ENCODE data around the gene MVB12B. TPM values are rescaled to one million over a fixed set of nuclear protein-coding genes. Genes with fewer than 3 reads are reported as not detected.

MVB12B gene
- total RNA-seq, 1 experiment from 2014 or later: 4.5 TPM

- intact Hi-C loops (cut with micrococcal nuclease; ENCODE audit: unreplicated experiment): no loop called here
- Mint-ChIP-seq H3K4me1 (ENCODE audit: low read depth, unreplicated experiment) (no peaks in the 10 kb centered on the region), H3K4me3 (ENCODE audit: low read depth, unreplicated experiment) (no peak overlapping the region), H3K9me3 (ENCODE audit: low read depth, unreplicated experiment) (no peaks in the 10 kb centered on the region), H3K27ac (ENCODE audit: unreplicated experiment) (no peak overlapping the region), H3K36me3 (ENCODE audit: insufficient read depth, unreplicated experiment) (no peaks in the 10 kb centered on the region), H3K27me3 (ENCODE audit: unreplicated experiment) (no peaks in the 10 kb centered on the region)
- BruUV-seq (replicated peaks): no TSS peak
- DNase-seq: no peak
- CTCF ChIA-PET: no interaction called here
- no peak for TF ChIP-seq CTCF (IDR thresholded peaks at IDR 0.05; ENCODE audit: unreplicated experiment)
Measured at GRCh38 chr9:126448136-126448535, 121.5 kb downstream of the MVB12B start.

- no peaks in the 10 kb centered on the region for H3K27me3 Mint-ChIP-seq (ENCODE audit: unreplicated experiment)
- H3K9me3 Mint-ChIP-seq (ENCODE audit: low read depth, unreplicated experiment): no peaks in the 10 kb centered on the region
- no peak for DNase-seq
- BruUV-seq (replicated peaks): no TSS peak
- TF ChIP-seq CTCF (IDR thresholded peaks at IDR 0.05; ENCODE audit: unreplicated experiment): no peak
- CTCF ChIA-PET: no interaction called here
- intact Hi-C loops (cut with micrococcal nuclease; ENCODE audit: unreplicated experiment): no loop called here
- H3K4me3 Mint-ChIP-seq (ENCODE audit: low read depth, unreplicated experiment): no peak overlapping the region
- no peak overlapping the region for H3K27ac Mint-ChIP-seq (ENCODE audit: unreplicated experiment)
- H3K36me3 Mint-ChIP-seq (ENCODE audit: insufficient read depth, unreplicated experiment): no peaks in the 10 kb centered on the region
- no peaks in the 10 kb centered on the region for H3K4me1 Mint-ChIP-seq (ENCODE audit: low read depth, unreplicated experiment)
Measured at GRCh38 chr9:126448865-126449577, 122.4 kb downstream of the MVB12B start.

- Mint-ChIP-seq H3K36me3 (ENCODE audit: insufficient read depth, unreplicated experiment) (no peaks in the 10 kb centered on the region), H3K27me3 (ENCODE audit: unreplicated experiment) (no peaks in the 10 kb centered on the region), H3K27ac (ENCODE audit: unreplicated experiment) (no peak overlapping the region), H3K9me3 (ENCODE audit: low read depth, unreplicated experiment) (no peaks in the 10 kb centered on the region), H3K4me1 (ENCODE audit: low read depth, unreplicated experiment) (no peaks in the 10 kb centered on the region), H3K4me3 (ENCODE audit: low read depth, unreplicated experiment) (no peak overlapping the region)
- intact Hi-C loops (cut with micrococcal nuclease; ENCODE audit: unreplicated experiment): no loop called here
- no peak for TF ChIP-seq CTCF (IDR thresholded peaks at IDR 0.05; ENCODE audit: unreplicated experiment)
- no TSS peak for BruUV-seq (replicated peaks)
- CTCF ChIA-PET: interaction anchor here (0.5 kb wide), 1 partner anchor 30 kb away, joined by 7 read pairs; no protein-coding TSS in a partner anchor
- no peak for DNase-seq
Measured at GRCh38 chr9:126449725-126450667, 123.4 kb downstream of the MVB12B start.

- Mint-ChIP-seq H3K27me3 (ENCODE audit: unreplicated experiment) (no peaks in the 10 kb centered on the region), H3K4me1 (ENCODE audit: low read depth, unreplicated experiment) (no peaks in the 10 kb centered on the region), H3K36me3 (ENCODE audit: insufficient read depth, unreplicated experiment) (no peaks in the 10 kb centered on the region), H3K9me3 (ENCODE audit: low read depth, unreplicated experiment) (no peaks in the 10 kb centered on the region), H3K27ac (ENCODE audit: unreplicated experiment) (no peak overlapping the region), H3K4me3 (ENCODE audit: low read depth, unreplicated experiment) (no peak overlapping the region)
- DNase-seq: no peak
- CTCF ChIA-PET: no interaction called here
- intact Hi-C loops (cut with micrococcal nuclease; ENCODE audit: unreplicated experiment): no loop called here
- no peak for TF ChIP-seq CTCF (IDR thresholded peaks at IDR 0.05; ENCODE audit: unreplicated experiment)
- no TSS peak for BruUV-seq (replicated peaks)
Measured at GRCh38 chr9:126450668-126451205, 124.1 kb downstream of the MVB12B start.
